AG10803 (cell line): ENCODE results near the gene CRYBG3.
"Not testable (repeated sequence)": the region's sequence is repeated elsewhere in the genome, so short reads cannot be mapped to it uniquely, and the experiment has no call there.

ENCODE experiments used
- DNase-seq: peaks from one replicate; pipeline ENCODE4 v3.0.0; 2010; ENCODE audit warnings: low read depth
- H3K4me3 ChIP-seq: 2 replicates; pipeline ENCODE4 v1.5.1; 2011; ENCODE audit warnings: mild to moderate bottlenecking, low read length, control low read depth
- CTCF ChIP-seq: conservative IDR thresholded peaks from 2 replicates; pipeline ENCODE4 v1.5.1; 2011; ENCODE audit warnings: mild to moderate bottlenecking, low read length, control low read depth, inconsistent platforms

Gene CRYBG3

DNA sequence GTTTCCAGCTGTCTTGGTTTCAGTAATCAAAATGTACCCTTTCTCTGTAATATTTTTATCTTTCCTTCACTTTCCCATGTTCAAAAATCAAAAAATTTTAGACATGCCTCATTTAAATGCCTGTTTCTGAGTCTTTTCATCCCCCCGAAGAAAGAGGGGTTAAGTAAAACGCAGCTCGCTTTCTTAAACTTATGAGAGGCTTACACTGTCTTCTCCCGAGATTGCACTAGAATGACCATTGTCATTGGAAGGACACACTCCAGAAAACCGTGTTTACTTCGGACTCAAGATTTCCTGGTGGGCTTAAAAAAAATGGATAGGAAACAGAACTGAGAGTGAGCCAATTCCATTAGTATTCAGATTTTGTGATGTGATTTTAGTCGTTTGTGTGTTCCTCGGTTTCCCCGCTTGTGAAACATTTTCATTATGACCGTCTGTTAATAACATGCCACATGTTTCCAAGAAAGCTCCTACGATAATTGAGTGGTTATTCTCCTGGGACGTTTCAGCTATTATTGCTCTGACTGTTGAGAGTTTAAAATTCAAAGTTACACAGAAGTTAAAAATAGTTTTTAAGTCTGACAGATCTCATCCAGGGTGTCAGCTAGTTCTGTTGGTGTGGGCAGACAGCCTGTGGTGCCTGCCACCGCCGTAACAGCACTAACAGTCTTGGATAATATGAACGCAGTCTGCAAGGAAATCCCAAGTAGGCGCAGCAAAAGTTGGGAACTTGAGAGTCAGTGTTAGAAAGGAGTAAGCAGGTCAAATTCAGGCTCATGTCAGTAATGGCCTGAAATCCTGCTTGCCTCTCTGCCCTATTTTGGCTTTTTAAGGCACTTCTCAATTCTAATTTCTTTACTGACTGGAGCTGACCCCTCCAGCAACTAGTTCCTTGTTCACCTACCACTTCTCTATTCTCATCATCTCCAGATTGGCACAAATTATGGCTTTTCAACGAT lies 1.5 kb downstream of the CRYBG3 start:
- peak overlapping the region; percentile 83 for H3K4me3 ChIP-seq
- DNase-seq: peak; percentile 33
- TF ChIP-seq CTCF: no peak

- no peak for TF ChIP-seq CTCF
- no peak for DNase-seq
- H3K4me3 ChIP-seq: no peak overlapping the region
These were observed 3.3 kb downstream of the CRYBG3 start for GRCh38 chr3:97825101-97825500.

DNA sequence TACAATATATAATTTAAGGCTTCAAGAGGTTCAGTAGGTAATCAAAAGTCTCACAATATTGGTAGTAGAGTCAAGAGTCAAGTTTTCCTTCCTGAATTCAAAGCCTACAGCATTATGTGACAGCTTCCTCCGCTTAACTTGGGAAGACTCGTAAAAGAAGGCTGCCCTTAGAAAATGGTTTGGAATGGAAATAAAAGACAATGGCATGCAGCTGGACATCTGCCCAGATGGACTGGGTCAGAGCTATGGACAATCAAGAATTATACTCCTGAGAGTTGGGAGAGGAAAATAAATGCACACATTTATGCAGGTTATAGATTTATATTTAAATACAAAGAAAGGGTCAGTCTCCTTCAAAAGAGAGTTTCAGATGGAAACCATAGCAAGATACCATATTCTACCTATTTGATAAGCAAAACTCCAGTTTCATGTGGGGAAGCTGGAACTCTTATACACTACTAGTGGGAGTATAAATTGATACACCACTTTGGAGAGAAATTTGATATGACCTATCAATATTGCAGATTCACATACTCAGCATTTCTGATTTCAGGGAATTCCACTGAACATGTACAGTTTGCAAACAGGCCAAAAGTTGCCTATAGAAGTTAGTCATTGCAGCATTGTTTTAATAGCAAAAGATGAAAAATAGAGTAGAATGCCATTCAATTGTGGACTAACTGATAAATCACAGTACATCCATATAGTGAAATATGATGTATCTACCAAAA lies 6.1 kb downstream of the CRYBG3 start:
- no peak for TF ChIP-seq CTCF
- DNase-seq: peak; percentile 29
- H3K4me3 ChIP-seq: no peak overlapping the region

DNA sequence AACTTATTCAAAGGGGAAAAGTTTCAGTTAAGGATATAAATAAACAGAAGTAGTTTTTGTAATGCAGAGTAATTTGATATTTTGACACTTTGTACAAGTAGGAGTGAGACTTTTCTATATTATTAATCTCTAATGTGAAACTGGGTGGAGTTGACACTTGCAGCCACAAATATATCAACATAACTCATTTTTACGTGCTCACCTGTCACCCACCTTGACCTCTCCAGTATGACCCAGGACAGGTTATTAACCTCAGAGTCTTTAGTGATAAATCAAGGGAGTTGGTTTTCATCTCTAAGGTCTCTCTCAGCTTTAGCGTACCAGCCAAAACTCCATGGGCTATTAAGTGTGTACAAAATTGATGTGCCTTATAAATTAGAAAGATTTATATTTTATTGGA lies 7.4 kb downstream of the CRYBG3 start:
- no peak for DNase-seq
- H3K4me3 ChIP-seq: no peak overlapping the region

GRCh38 chr3:97830638-97831037 lies 8.8 kb downstream of the CRYBG3 start:
- no peak overlapping the region for H3K4me3 ChIP-seq
- no peak for TF ChIP-seq CTCF
- no peak for DNase-seq

More for the DNA sequence above, 7.4 kb downstream of the CRYBG3 start:
- no peak for TF ChIP-seq CTCF

DNA sequence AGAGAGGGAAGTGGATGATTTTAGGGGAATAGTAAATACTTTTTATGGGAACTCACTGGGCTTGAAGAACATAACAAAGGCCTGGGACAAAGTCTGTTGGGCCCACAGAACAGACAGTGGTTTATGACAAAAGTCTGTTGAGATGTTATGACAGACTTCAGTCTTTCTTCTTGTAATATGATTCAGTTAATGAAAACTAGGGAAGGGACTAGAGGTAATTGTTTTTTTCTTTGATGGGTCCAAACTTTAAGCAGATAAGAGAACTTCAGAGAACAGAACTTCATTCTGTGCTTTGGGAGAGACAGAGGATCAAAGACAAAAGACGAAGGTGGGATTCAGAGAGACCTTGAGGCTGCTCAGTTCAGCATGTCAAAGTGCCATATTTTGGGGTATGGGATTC lies 9.3 kb downstream of the CRYBG3 start:
- no peak for DNase-seq
- no peak for TF ChIP-seq CTCF
- no peak overlapping the region for H3K4me3 ChIP-seq

- DNase-seq, H3K4me3 ChIP-seq: not testable (repeated sequence)
These were observed 11.4 kb downstream of the CRYBG3 start for GRCh38 chr3:97833184-97833583.
